Upper lobe of left lung (tissue), 4 donors: ENCODE data around the gene LSM14A.

Experiments used
- POLR2A ChIP-seq, 4 donors: fragments of 450-650 bp; IDR thresholded peaks; one replicate each; pipeline ENCODE4 v1.5.1; 2016 to 2017; ENCODE audit warnings: antibody characterized with exemption in 4 of 4, mild to moderate bottlenecking in 2 of 4
- TF ChIP-seq, protein P1 (sequence below), 6 experiments: fragments of 450-650 bp in 4 of 6; fragments of 200-600 bp in 2 of 6; sonication (generic) in 2 of 6; IDR thresholded peaks; one replicate each; pipeline ENCODE4 v1.5.1; 2016 to 2019; ENCODE audit warnings: antibody characterized with exemption in 6 of 6

- TF ChIP-seq, protein P1, sequence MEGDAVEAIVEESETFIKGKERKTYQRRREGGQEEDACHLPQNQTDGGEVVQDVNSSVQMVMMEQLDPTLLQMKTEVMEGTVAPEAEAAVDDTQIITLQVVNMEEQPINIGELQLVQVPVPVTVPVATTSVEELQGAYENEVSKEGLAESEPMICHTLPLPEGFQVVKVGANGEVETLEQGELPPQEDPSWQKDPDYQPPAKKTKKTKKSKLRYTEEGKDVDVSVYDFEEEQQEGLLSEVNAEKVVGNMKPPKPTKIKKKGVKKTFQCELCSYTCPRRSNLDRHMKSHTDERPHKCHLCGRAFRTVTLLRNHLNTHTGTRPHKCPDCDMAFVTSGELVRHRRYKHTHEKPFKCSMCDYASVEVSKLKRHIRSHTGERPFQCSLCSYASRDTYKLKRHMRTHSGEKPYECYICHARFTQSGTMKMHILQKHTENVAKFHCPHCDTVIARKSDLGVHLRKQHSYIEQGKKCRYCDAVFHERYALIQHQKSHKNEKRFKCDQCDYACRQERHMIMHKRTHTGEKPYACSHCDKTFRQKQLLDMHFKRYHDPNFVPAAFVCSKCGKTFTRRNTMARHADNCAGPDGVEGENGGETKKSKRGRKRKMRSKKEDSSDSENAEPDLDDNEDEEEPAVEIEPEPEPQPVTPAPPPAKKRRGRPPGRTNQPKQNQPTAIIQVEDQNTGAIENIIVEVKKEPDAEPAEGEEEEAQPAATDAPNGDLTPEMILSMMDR (IDR thresholded peaks at IDR 0.05) = no peak
- peak in 1 of 4 donors; percentile 39 for TF ChIP-seq POLR2A (IDR thresholded peaks at IDR 0.05)
Measured at GRCh38 chr19:34269968-34270621, 97.8 kb downstream of the LSM14A start.
